ENCODE results near the gene HSFX3.

DNA sequence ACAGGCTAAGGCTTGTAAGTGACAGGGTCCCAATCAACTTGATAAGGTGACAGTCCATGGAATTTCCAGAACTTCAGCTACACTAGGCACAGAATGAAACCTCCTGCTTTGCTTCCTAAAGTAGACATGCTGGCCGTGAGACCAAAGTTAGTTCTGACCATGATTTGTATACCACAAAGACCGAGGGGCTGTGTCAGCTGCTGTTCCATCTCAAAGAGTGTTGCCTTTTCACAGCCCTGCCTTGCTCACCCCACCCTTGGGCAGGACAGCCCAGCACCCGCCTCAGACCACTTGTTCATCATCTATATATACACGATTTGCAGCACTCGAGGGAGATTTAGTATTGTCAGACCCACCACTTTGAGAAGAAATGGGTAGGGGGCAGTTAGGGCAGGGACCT lies 50.0 kb downstream of the HSFX3 start:
- no peak for TF ChIP-seq POLR2AphosphoS5 (IDR thresholded peaks at IDR 0.05)
- TF ChIP-seq POLR2A (IDR thresholded peaks at IDR 0.05), result no peak

All from upper lobe of left lung (tissue), 4 donors.